H1 (cell line): Measurements from ENCODE around the gene YPEL2. TPM values are rescaled to one million over a fixed set of nuclear protein-coding genes. Genes with fewer than 3 reads are reported as not detected.

Experiments used
- BACH1 ChIP-seq: IDR thresholded peaks from 2 replicates; pipeline ENCODE4 v1.6.1; 2012; ENCODE audit warnings: low read length, improper control_type of control experiment
- CTBP2 ChIP-seq: IDR thresholded peaks from 2 replicates; pipeline ENCODE4 v1.7.0; 2011; ENCODE audit warnings: borderline replicate concordance, mild to moderate bottlenecking, moderate library complexity, mixed read lengths, low read length; ENCODE audit not compliant: insufficient read depth, insufficient read length
- KDM5A ChIP-seq: fragments of 200-600 bp; IDR thresholded peaks from 2 replicates; pipeline ENCODE4 v1.7.1; 2012; ENCODE audit warnings: mild to moderate bottlenecking, low read length, inconsistent platforms, mixed read lengths
- NRF1 ChIP-seq: IDR thresholded peaks from 2 replicates; pipeline ENCODE4 v1.6.1; 2011; ENCODE audit warnings: mild to moderate bottlenecking, low read depth, low read length, improper control_type of control experiment
- TAF7 ChIP-seq: optimal IDR thresholded peaks from 2 replicates; pipeline ENCODE3; 2011; ENCODE audit warnings: low read depth, mild to moderate bottlenecking, inconsistent platforms, low read length, moderate library complexity, borderline replicate concordance
- polyA plus RNA-seq, 7 experiments: library from polyadenylated mRNA; depleted of rRNA in 3 of 7; stranded (reverse) in 5 of 7; unstranded in 2 of 7; fragments of >200 nt in 5 of 7; fragments of 200-250 nt in 2 of 7; gene quantifications; 1 replicate in 5 of 7; 2 replicates in 1 of 7; 4 replicates in 1 of 7; pipeline versions ENCODE4 v1.2.1 to v1.2.3, GENCODE V29; 2011 to 2013; ENCODE audit warnings: missing spikeins in 2 of 7, mixed read lengths in 2 of 7
- total RNA-seq: library from RNA; stranded (reverse); fragmentation: NEBNext Ultra II Directional; extraction: Animal tissue kit (Norgen Biotek cat#: 25700); gene quantifications from 2 replicates; pipeline ENCODE4 v1.2.1, GENCODE V29; 2021
- TF ChIP-seq, protein P1 (sequence below): IDR thresholded peaks from 2 replicates; pipeline ENCODE4 v1.6.1; 2012; ENCODE audit warnings: inconsistent platforms

Gene YPEL2
- total and polyA plus RNA-seq, 2 of the 8 experiments (the other 6 are each of a cell fraction or from before 2014, with no cell fraction given): 1.6 to 3.5 TPM

GRCh38 chr17:59431601-59432000 lies 100.1 kb downstream of the YPEL2 start (continued):
- TF ChIP-seq TAF7 (no peak), BACH1 (no peak), KDM5A (no peak), NRF1 (no peak), CTBP2 (no peak)
- TF ChIP-seq, protein P1, sequence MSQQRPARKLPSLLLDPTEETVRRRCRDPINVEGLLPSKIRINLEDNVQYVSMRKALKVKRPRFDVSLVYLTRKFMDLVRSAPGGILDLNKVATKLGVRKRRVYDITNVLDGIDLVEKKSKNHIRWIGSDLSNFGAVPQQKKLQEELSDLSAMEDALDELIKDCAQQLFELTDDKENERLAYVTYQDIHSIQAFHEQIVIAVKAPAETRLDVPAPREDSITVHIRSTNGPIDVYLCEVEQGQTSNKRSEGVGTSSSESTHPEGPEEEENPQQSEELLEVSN: no peak
